SU-DHL-6 (cell line): ENCODE results near the gene RNF150.

ENCODE experiments used
- H2AFZ ChIP-seq: fragments of 200-600 bp; sonication (generic); 2 replicates; pipeline ENCODE4 v1.6.1; 2014; ENCODE audit warnings: low read depth, mild to moderate bottlenecking, moderate library complexity, mixed read lengths, antibody characterized with exemption, low read length; ENCODE audit not compliant: severe bottlenecking
- H3F3A ChIP-seq: fragments of 200-600 bp; shearing (Covaris generic); 2 replicates; pipeline ENCODE4 v1.6.0; 2016; ENCODE audit warnings: antibody characterized with exemption, mild to moderate bottlenecking; ENCODE audit not compliant: insufficient read depth
- H3K27ac ChIP-seq: fragments of 200-600 bp; sonication (generic); 2 replicates; pipeline ENCODE4 v1.5.1; 2016; ENCODE audit warnings: low read depth, mild to moderate bottlenecking, low read length, moderate library complexity, mixed read lengths
- H3K27me3 ChIP-seq: fragments of 200-600 bp; sonication (generic), shearing (Covaris generic); 2 replicates; pipeline ENCODE4 v1.6.0; 2014; ENCODE audit warnings: mild to moderate bottlenecking, low read length
- H3K36me3 ChIP-seq: fragments of 200-600 bp; sonication (generic); 2 replicates; pipeline ENCODE4 v1.6.1; 2014; ENCODE audit warnings: mild to moderate bottlenecking, low read length, mixed read lengths
- H3K4me2 ChIP-seq: fragments of 300-600, 200-600 bp; shearing (Covaris generic), sonication (generic); 2 replicates; pipeline ENCODE4 v1.6.0; 2014; ENCODE audit warnings: low read length, low read depth, mild to moderate bottlenecking; ENCODE audit not compliant: poor library complexity, severe bottlenecking
- H3K4me3 ChIP-seq: fragments of 200-600 bp; sonication (generic); 2 replicates; pipeline ENCODE4 v1.5.1; 2014; ENCODE audit warnings: antibody characterized with exemption, low read length, mild to moderate bottlenecking, mixed read lengths; ENCODE audit not compliant: insufficient read depth, poor library complexity, severe bottlenecking
- H3K79me2 ChIP-seq: fragments of 200-600 bp; sonication (generic); 2 replicates; pipeline ENCODE4 v1.6.1; 2014; ENCODE audit warnings: mild to moderate bottlenecking, low read length, moderate library complexity; ENCODE audit not compliant: insufficient read depth
- H3K9ac ChIP-seq: fragments of 200-600 bp; sonication (generic); 2 replicates; pipeline ENCODE4 v1.7.0; 2014; ENCODE audit warnings: mild to moderate bottlenecking, low read length
- H3K9me2 ChIP-seq: fragments of 200-600 bp; sonication (generic); replicated peaks from 2 replicates; pipeline ENCODE4 v1.6.1; 2014; ENCODE audit warnings: low read length; ENCODE audit not compliant: insufficient read depth
- H3K9me3 ChIP-seq: fragments of 200-600 bp; sonication (generic); 2 replicates; pipeline ENCODE4 v1.6.1; 2014; ENCODE audit warnings: low read length, mixed read lengths; ENCODE audit not compliant: insufficient read depth
- H4K20me1 ChIP-seq: fragments of 200-600 bp; sonication (generic); 2 replicates; pipeline ENCODE4 v1.6.1; 2014; ENCODE audit warnings: low read depth, mild to moderate bottlenecking, antibody characterized with exemption, low read length, moderate library complexity, mixed read lengths
- CTCF ChIP-seq: fragments of 200-600 bp; sonication (generic); IDR thresholded peaks from one replicate; pipeline ENCODE4 v1.5.1; 2017; ENCODE audit warnings: antibody characterized with exemption, mild to moderate bottlenecking, low read length, moderate library complexity; ENCODE audit not compliant: insufficient read depth, poor library complexity, severe bottlenecking
- EZH2phosphoT487 ChIP-seq: fragments of 200-600 bp; sonication (generic), shearing (Covaris generic); conservative IDR thresholded peaks from 2 replicates; pipeline ENCODE4 v1.6.1; 2018; ENCODE audit warnings: mild to moderate bottlenecking, antibody characterized with exemption, low read length, moderate library complexity, mixed read lengths

Gene RNF150

GRCh38 chr4:140858897-140859296 lies 274.4 kb downstream of the RNF150 start:
- H3K27ac ChIP-seq = no peak overlapping the region
- H3K27me3 ChIP-seq = no peaks in the 10 kb centered on the region
- TF ChIP-seq CTCF (no peak), EZH2phosphoT487 (no peak)
- H3K79me2 ChIP-seq = no peaks in the 10 kb centered on the region
- no peak overlapping the region for H3K9ac ChIP-seq
- no peak overlapping the region for H3K4me3 ChIP-seq
- no peaks in the 10 kb centered on the region for H3K36me3 ChIP-seq
- no peak overlapping the region for H3K4me2 ChIP-seq
- no peaks in the 10 kb centered on the region for H4K20me1 ChIP-seq
- no peak overlapping the region for H2AFZ ChIP-seq
- H3K9me2 ChIP-seq = no peaks in the 10 kb centered on the region
- no peaks in the 10 kb centered on the region for H3K9me3 ChIP-seq
- H3F3A ChIP-seq = no peaks in the 10 kb centered on the region

GRCh38 chr4:140857111-140857510 lies 276.2 kb downstream of the RNF150 start:
- Histone ChIP-seq H3K4me2 (no peak overlapping the region), H2AFZ (no peak overlapping the region), H3K9me3 (no peaks in the 10 kb centered on the region), H4K20me1 (no peaks in the 10 kb centered on the region), H3K4me3 (no peak overlapping the region), H3F3A (no peaks in the 10 kb centered on the region), H3K27ac (no peak overlapping the region), H3K9me2 (no peaks in the 10 kb centered on the region), H3K9ac (no peak overlapping the region), H3K27me3 (no peaks in the 10 kb centered on the region), H3K79me2 (no peaks in the 10 kb centered on the region), H3K36me3 (no peaks in the 10 kb centered on the region)
- TF ChIP-seq EZH2phosphoT487 (no peak), CTCF (no peak)

- Histone ChIP-seq H3K9me3 (no peaks in the 10 kb centered on the region), H3K27me3 (no peaks in the 10 kb centered on the region), H3K79me2 (no peaks in the 10 kb centered on the region), H3K27ac (no peak overlapping the region), H4K20me1 (no peaks in the 10 kb centered on the region), H3K9ac (no peak overlapping the region), H3K4me2 (no peak overlapping the region), H2AFZ (no peak overlapping the region), H3K36me3 (no peaks in the 10 kb centered on the region), H3K9me2 (no peaks in the 10 kb centered on the region), H3F3A (no peaks in the 10 kb centered on the region), H3K4me3 (no peak overlapping the region)
- no peak for TF ChIP-seq CTCF
- no peak for TF ChIP-seq EZH2phosphoT487
These were observed 276.6 kb downstream of the RNF150 start for GRCh38 chr4:140856621-140857062.
